H1 (cell line): ENCODE data around the gene GIT1. TPM values are rescaled to one million over a fixed set of nuclear protein-coding genes. Genes with fewer than 3 reads are reported as not detected.

ENCODE experiments used
- CTCF ChIA-PET: fragments of 300-600 bp; sonication (Branson Sonifier 250); formaldehyde crosslinking; loops from one replicate; lab custom pipeline; 2021; ENCODE audit not compliant: partially characterized antibody; lab: Charles Lee
- POLR2A ChIA-PET: fragments of 300-600 bp; sonication (Branson Sonifier 250); formaldehyde crosslinking; loops from one replicate; lab custom pipeline; 2021; ENCODE audit warnings: inconsistent platforms; ENCODE audit not compliant: partially characterized antibody; lab: Charles Lee
- DNase-seq, 2 experiments: peaks; one replicate each; pipeline versions ENCODE4 v3.0.0 to v3.0.0-alpha.2; 2010 to 2022; ENCODE audit warnings: low spot score in 2 of 2, low read depth in 1 of 2, mixed read lengths in 1 of 2
- FAIRE-seq: peaks from 2 replicates; lab custom pipeline; 2011; peaks lifted over from hg19 to GRCh38; lab: Jason Lieb, UNC
- H2AFZ ChIP-seq: 2 replicates; pipeline ENCODE4 v1.8.1; 2012; ENCODE audit warnings: low read length, inconsistent platforms
- H2AK5ac ChIP-seq: 2 replicates; pipeline ENCODE4 v1.6.1; 2013; ENCODE audit warnings: low read depth, low read length
- H2BK120ac ChIP-seq: replicated peaks from 2 replicates; pipeline ENCODE3; 2013; ENCODE audit warnings: low read depth, low read length, inconsistent platforms
- H2BK12ac ChIP-seq: 2 replicates; pipeline ENCODE4 v1.6.1; 2013; ENCODE audit warnings: low read depth, low read length
- H2BK15ac ChIP-seq: 2 replicates; pipeline ENCODE4 v1.6.1; 2013; ENCODE audit warnings: low read length
- H2BK20ac ChIP-seq: 2 replicates; pipeline ENCODE4 v1.6.1; 2013; ENCODE audit warnings: low read length
- H2BK5ac ChIP-seq: 2 replicates; pipeline ENCODE4 v1.6.1; 2013; ENCODE audit warnings: low read depth, low read length
- H3K14ac ChIP-seq: 2 replicates; pipeline ENCODE4 v1.6.1; 2013; ENCODE audit warnings: inconsistent platforms; ENCODE audit not compliant: insufficient read length
- H3K18ac ChIP-seq: 2 replicates; pipeline ENCODE4 v1.6.1; 2013; ENCODE audit warnings: low read length; ENCODE audit errors: extremely low read depth
- H3K23ac ChIP-seq: 2 replicates; pipeline ENCODE4 v1.6.1; 2013; ENCODE audit warnings: inconsistent platforms; ENCODE audit not compliant: insufficient read length
- H3K23me2 ChIP-seq: 2 replicates; pipeline ENCODE4 v1.6.1; 2013; ENCODE audit warnings: low read depth, low read length
- H3K27ac ChIP-seq: 2 replicates; pipeline ENCODE4 v1.6.1; 2011; ENCODE audit warnings: low read depth, low read length, inconsistent platforms
- H3K27me3 ChIP-seq, 4 experiments: replicated peaks in 1 of 4; 1 replicate in 1 of 4; 2 replicates in 3 of 4; pipeline versions ENCODE4 v1.6.1 to v1.8.1; 2011 to 2013; ENCODE audit warnings: low read length in 3 of 4, mild to moderate bottlenecking in 3 of 4, inconsistent platforms in 2 of 4, mixed read lengths in 2 of 4, moderate library complexity in 1 of 4; ENCODE audit not compliant: control insufficient read depth in 3 of 4, insufficient read depth in 3 of 4; ENCODE audit errors: extremely low read depth in 1 of 4
- H3K36me3 ChIP-seq, 4 experiments: 2 replicates each; pipeline versions ENCODE4 v1.6.1 to v1.8.1; 2011 to 2013; ENCODE audit warnings: mild to moderate bottlenecking in 4 of 4, low read length in 3 of 4, moderate library complexity in 2 of 4, control low read depth in 1 of 4, inconsistent platforms in 1 of 4; ENCODE audit not compliant: insufficient read depth in 4 of 4, control insufficient read depth in 2 of 4
- H3K4ac ChIP-seq: replicated peaks from 2 replicates; pipeline ENCODE3; 2013; ENCODE audit warnings: low read length, low read depth, mixed read lengths, inconsistent platforms; ENCODE audit not compliant: insufficient read length
- H3K4me1 ChIP-seq, 4 experiments: replicated peaks in 1 of 4; 1 replicate in 1 of 4; 2 replicates in 3 of 4; pipeline versions ENCODE4 v1.6.1 to v1.8.1; 2011 to 2013; ENCODE audit warnings: low read length in 3 of 4, inconsistent platforms in 2 of 4, mixed read lengths in 1 of 4; ENCODE audit not compliant: insufficient read depth in 4 of 4, control insufficient read depth in 3 of 4
- H3K4me2 ChIP-seq, 2 experiments: 2 replicates each; pipeline versions ENCODE4 v1.6.1 to v1.8.1; 2011 to 2013; ENCODE audit warnings: low read depth in 2 of 2, low read length in 2 of 2, control low read depth in 1 of 2, inconsistent platforms in 1 of 2, mild to moderate bottlenecking in 1 of 2; ENCODE audit not compliant: insufficient read depth in 1 of 2
- H3K4me3 ChIP-seq, 4 experiments: fragments of 200-600, 300-600 bp in 1 of 4; sonication (generic), shearing (Covaris generic), sonication (Bioruptor Twin) in 1 of 4; 2 replicates each; pipeline versions ENCODE4 v1.5.1 to v1.8.1; 2011 to 2016; ENCODE audit warnings: low read length in 4 of 4, low read depth in 3 of 4, control low read depth in 2 of 4, inconsistent platforms in 2 of 4, mild to moderate bottlenecking in 2 of 4, mixed read lengths in 1 of 4, moderate library complexity in 1 of 4; ENCODE audit not compliant: insufficient read depth in 2 of 4; ENCODE audit errors: extremely low read depth in 1 of 4
- H3K56ac ChIP-seq: replicated peaks from 2 replicates; pipeline ENCODE3; 2013; ENCODE audit warnings: low read depth, mild to moderate bottlenecking, mixed read lengths, low read length, inconsistent platforms; ENCODE audit not compliant: insufficient read length
- H3K79me1 ChIP-seq: 2 replicates; pipeline ENCODE4 v1.6.1; 2013; ENCODE audit warnings: low read depth, low read length, control low read depth
- H3K79me2 ChIP-seq, 2 experiments: 2 replicates each; pipeline versions ENCODE4 v1.6.1 to v1.8.1; 2012 to 2013; ENCODE audit warnings: low read length in 2 of 2, mild to moderate bottlenecking in 2 of 2, inconsistent platforms in 1 of 2; ENCODE audit not compliant: insufficient read depth in 2 of 2, control insufficient read depth in 1 of 2
- H3K9ac ChIP-seq, 4 experiments: replicated peaks in 1 of 4; 1 replicate in 1 of 4; 2 replicates in 3 of 4; pipeline versions ENCODE4 v1.6.1 to v1.8.1; 2011 to 2013; ENCODE audit warnings: low read depth in 3 of 4, low read length in 3 of 4, control low read depth in 2 of 4, mild to moderate bottlenecking in 2 of 4, moderate library complexity in 2 of 4, inconsistent platforms in 1 of 4; ENCODE audit errors: extremely low read depth in 1 of 4
- H3K9me3 ChIP-seq, 2 experiments: 2 replicates each; pipeline versions ENCODE4 v1.6.1 to v1.8.1; 2012 to 2013; ENCODE audit warnings: mild to moderate bottlenecking in 2 of 2, moderate library complexity in 2 of 2, control low read depth in 1 of 2, inconsistent platforms in 1 of 2, low read depth in 1 of 2, low read length in 1 of 2, mixed read lengths in 1 of 2; ENCODE audit not compliant: insufficient read depth in 2 of 2
- H4K20me1 ChIP-seq, 2 experiments: replicated peaks in 1 of 2; 2 replicates each; pipeline versions ENCODE3 to v1.8.1; 2011 to 2013; ENCODE audit warnings: inconsistent platforms in 2 of 2, low read length in 2 of 2, mild to moderate bottlenecking in 1 of 2; ENCODE audit not compliant: insufficient read depth in 2 of 2, control insufficient read depth in 1 of 2
- H4K5ac ChIP-seq: 2 replicates; pipeline ENCODE4 v1.6.1; 2013; ENCODE audit warnings: low read length, low read depth, mixed read lengths, inconsistent platforms; ENCODE audit not compliant: insufficient read length
- H4K8ac ChIP-seq: 2 replicates; pipeline ENCODE4 v1.8.0; 2013; ENCODE audit warnings: mild to moderate bottlenecking, moderate library complexity, low read length, inconsistent platforms; ENCODE audit not compliant: insufficient read depth; ENCODE audit errors: extremely low read depth
- H4K91ac ChIP-seq: replicated peaks from 2 replicates; pipeline ENCODE3; 2013; ENCODE audit warnings: low read length, mixed read lengths, inconsistent platforms; ENCODE audit not compliant: insufficient read length
- CBX5 ChIP-seq: fragments of 300-800, 300-1000 bp; sonication (generic); IDR thresholded peaks from 2 replicates; pipeline ENCODE4 v1.7.1; 2016; ENCODE audit warnings: antibody characterized with exemption, low read length, low read depth
- CHD1 ChIP-seq: IDR thresholded peaks from 2 replicates; pipeline ENCODE4 v1.6.1; 2012; ENCODE audit warnings: low read depth, low read length, improper control_type of control experiment
- CHD2 ChIP-seq: IDR thresholded peaks from 2 replicates; pipeline ENCODE4 v1.6.1; 2012; ENCODE audit warnings: low read length, improper control_type of control experiment
- HDAC2 ChIP-seq, 2 experiments: fragments of 300-600 bp in 1 of 2; sonication (generic) in 1 of 2; IDR thresholded peaks; 2 replicates each; pipeline ENCODE4 v1.6.1; 2011 to 2012; ENCODE audit warnings: low read depth in 2 of 2, low read length in 2 of 2, mild to moderate bottlenecking in 2 of 2, moderate library complexity in 2 of 2, borderline replicate concordance in 1 of 2, inconsistent platforms in 1 of 2
- HDAC6 ChIP-seq: IDR thresholded peaks from one replicate; pipeline ENCODE4 v1.7.1; 2012; ENCODE audit warnings: low read depth, mild to moderate bottlenecking, inconsistent platforms, low read length, moderate library complexity
- NANOG ChIP-seq: IDR thresholded peaks from 2 replicates; pipeline ENCODE4 v1.6.1; 2011; ENCODE audit warnings: low read length, low read depth, mild to moderate bottlenecking, inconsistent platforms; ENCODE audit not compliant: insufficient read depth, poor library complexity, severe bottlenecking
- RXRA ChIP-seq: IDR thresholded peaks from 2 replicates; pipeline ENCODE4 v1.6.1; 2011; ENCODE audit warnings: low read depth, mild to moderate bottlenecking, low read length, moderate library complexity; ENCODE audit not compliant: insufficient read depth
- SIX5 ChIP-seq: IDR thresholded peaks from 2 replicates; pipeline ENCODE4 v1.6.1; 2011; ENCODE audit warnings: mild to moderate bottlenecking, low read depth, low read length
- SP4 ChIP-seq: IDR thresholded peaks from 2 replicates; pipeline ENCODE4 v1.6.1; 2012; ENCODE audit warnings: low read length, inconsistent platforms
- SRF ChIP-seq: IDR thresholded peaks from 2 replicates; pipeline ENCODE4 v1.6.1; 2011; ENCODE audit warnings: mild to moderate bottlenecking, low read depth, low read length, moderate library complexity
- WGBS, 2 experiments: shearing (Covaris generic) in 1 of 2; methylation state at CpG; one replicate each; pipeline versions ENCODE4 v1.1.6 to v1.1.7; 2013 to 2015; ENCODE audit warnings: low lambda C conversion rate in 2 of 2, mixed read lengths in 2 of 2, inconsistent platforms in 1 of 2, low coverage in 1 of 2, missing lambda C conversion rate in 1 of 2; ENCODE audit not compliant: insufficient replicate concordance in 2 of 2, insufficient coverage in 1 of 2, insufficient read length in 1 of 2; ENCODE audit errors: extremely low coverage in 1 of 2, missing lambda C conversion rate in 1 of 2; 5-methylcytosine and 5-hydroxymethylcytosine counted together
- polyA plus RNA-seq, 7 experiments: library from polyadenylated mRNA; depleted of rRNA in 3 of 7; stranded (reverse) in 5 of 7; unstranded in 2 of 7; fragments of >200 nt in 5 of 7; fragments of 200-250 nt in 2 of 7; gene quantifications; 1 replicate in 5 of 7; 2 replicates in 1 of 7; 4 replicates in 1 of 7; pipeline versions ENCODE4 v1.2.1 to v1.2.3, GENCODE V29; 2011 to 2013; ENCODE audit warnings: missing spikeins in 2 of 7, mixed read lengths in 2 of 7
- total RNA-seq: library from RNA; stranded (reverse); fragmentation: NEBNext Ultra II Directional; extraction: Animal tissue kit (Norgen Biotek cat#: 25700); gene quantifications from 2 replicates; pipeline ENCODE4 v1.2.1, GENCODE V29; 2021
- TF ChIP-seq, protein P1 (sequence below): IDR thresholded peaks from 2 replicates; pipeline ENCODE4 v1.6.1; 2011; ENCODE audit warnings: low read depth, mild to moderate bottlenecking, low read length; ENCODE audit not compliant: insufficient read depth

GIT1 gene
- total and polyA plus RNA-seq, 2 of the 8 experiments (the other 6 are each of a cell fraction or from before 2014, with no cell fraction given) = 62.4 to 63.0 TPM

DNA sequence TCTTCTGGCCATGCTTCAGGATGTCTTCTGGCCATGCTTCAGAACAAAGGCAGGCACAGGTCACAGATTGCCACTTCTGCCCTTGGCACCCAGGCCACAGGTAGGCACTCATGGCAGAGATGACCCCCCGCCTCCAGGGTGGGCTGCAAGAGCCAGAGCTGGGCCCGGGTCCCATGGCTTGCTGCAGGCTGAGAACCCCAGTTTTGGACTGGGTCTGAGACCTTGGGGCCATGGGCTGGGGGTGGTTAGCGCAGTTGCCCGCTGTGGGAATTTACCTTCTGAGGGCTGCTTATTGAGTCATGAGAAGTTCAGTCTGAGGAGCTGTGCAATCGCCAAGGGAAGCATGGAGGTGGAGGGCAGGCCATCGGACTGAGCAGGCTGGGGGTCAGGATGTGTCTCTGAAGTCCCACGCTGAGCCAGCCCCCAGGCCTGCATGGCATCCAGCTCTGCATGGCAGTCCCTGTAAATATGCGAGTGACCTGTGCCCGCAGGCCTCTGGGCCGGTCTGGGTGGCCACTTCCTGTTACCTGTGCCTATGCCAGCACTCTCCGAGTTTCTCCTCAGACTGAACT is 5.2 kb upstream of the GIT1 start:
- Histone ChIP-seq H3K79me1 (peaks cover 9% of the 10 kb centered on the region), H2AK5ac (no peak overlapping the region; the same call in 1 of the 2 replicates), H3K23ac (no peak overlapping the region), H3K18ac (no peak overlapping the region; the same call in 1 of the 2 replicates), H4K20me1 (peaks cover 0 to 16% of the 10 kb centered on the region in 2 experiments), H2BK5ac (no peak overlapping the region; the same call in 1 of the 2 replicates), H3K4me2 (peak overlapping the region; percentile 86 to 93), H3K36me3 (no peaks in the 10 kb centered on the region), H3K4me1 (peaks cover 10 to 60% (median 39%) of the 10 kb centered on the region in 4 experiments), H2BK12ac (no peak overlapping the region; the same call in 1 of the 2 replicates), H3K27me3 (peaks cover 0 to 6% (median 5%) of the 10 kb centered on the region in 4 experiments; a peak in 2 of 7 replicates), H2BK120ac (no peak overlapping the region), H3K4me3 (peak overlapping the region in 3 of 4 experiments; percentile 65 to 83 (median 70); a peak in 6 of 8 replicates), H3K56ac (no peak overlapping the region), H3K9me3 (no peaks in the 10 kb centered on the region), H4K8ac (no peak overlapping the region; the same call in 1 of the 2 replicates), H3K4ac (peak overlapping the region; percentile 75), H4K5ac (no peak overlapping the region), H3K14ac (no peak overlapping the region), H2BK15ac (0 out of 2 replicates have a peak overlapping the region, but pooled peaks have one; percentile 29), H2BK20ac (no peak overlapping the region), H4K91ac (no peak overlapping the region), H3K23me2 (peaks cover 32% of the 10 kb centered on the region), H2AFZ (no peak overlapping the region), H3K9ac (no peak overlapping the region), H3K27ac (no peak overlapping the region), H3K79me2 (peaks cover 0 to 34% of the 10 kb centered on the region in 2 experiments; a peak in 2 of 4 replicates)
- FAIRE-seq (no peak), DNase-seq (no peak)
- 77% methylated on average over 11 of the region's 11 CpGs; no CpG with 5 or more reads in 1 of the 2 experiments for WGBS, 2 experiments
- POLR2A ChIA-PET = interaction anchor here (0.9 to 3.2 kb wide), 4 partner anchors 13 to 23 kb away, joined by 4 to 12 read pairs (median 4); no protein-coding TSS in a partner anchor
- CTCF ChIA-PET = interaction anchor here (0.8 to 5.0 kb wide), 9 partner anchors 9 to 642 kb away, joined by 3 to 167 read pairs (median 5); partner anchors contain the start of gene TP53I13
- TF ChIP-seq SRF = no peak
- no peak for TF ChIP-seq SIX5
- no peak for TF ChIP-seq CHD1
- no peak for TF ChIP-seq RXRA
- TF ChIP-seq, protein P1, sequence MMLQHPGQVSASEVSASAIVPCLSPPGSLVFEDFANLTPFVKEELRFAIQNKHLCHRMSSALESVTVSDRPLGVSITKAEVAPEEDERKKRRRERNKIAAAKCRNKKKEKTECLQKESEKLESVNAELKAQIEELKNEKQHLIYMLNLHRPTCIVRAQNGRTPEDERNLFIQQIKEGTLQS = no peak
- no peak for TF ChIP-seq SP4
- TF ChIP-seq CBX5 = no peak
- no peak for TF ChIP-seq CHD2
- TF ChIP-seq HDAC6 = no peak
- TF ChIP-seq HDAC2 (IDR thresholded peaks at IDR 0.05; ENCODE audit: borderline replicate concordance in 1 of 2, low read depth in 2 of 2, low read length in 2 of 2) = no peak
- no peak for TF ChIP-seq NANOG
